Activated naive CD4-positive, alpha-beta T cell treated with anti-CD3 and anti-CD28 coated beads, Interleukin-2, amount 10 ng/mL, durations not matched to agents 7 days and 5 days (primary cell): ENCODE data around the gene TMOD1.

Experiments
- CTCF ChIA-PET: fragments of 350-600 bp; sonication (Branson Sonifier 250); formaldehyde crosslinking; loops from one replicate; lab custom pipeline; 2021; ENCODE audit warnings: antibody characterized with exemption; lab: Charles Lee
- DNase-seq: peaks from one replicate; pipeline ENCODE4 v3.0.0-alpha.2; 2020
- H3K27ac Mint-ChIP-seq: one replicate; pipeline ENCODE4 v1.8.0; 2021; ENCODE audit warnings: mild to moderate bottlenecking, moderate library complexity, mixed read lengths
- H3K27me3 Mint-ChIP-seq: one replicate; pipeline ENCODE4 v1.8.0; 2021; ENCODE audit warnings: mild to moderate bottlenecking, mixed read lengths
- H3K36me3 Mint-ChIP-seq: one replicate; pipeline ENCODE4 v1.8.0; 2021; ENCODE audit warnings: mixed read lengths
- H3K4me1 Mint-ChIP-seq: one replicate; pipeline ENCODE4 v1.8.0; 2021; ENCODE audit warnings: mixed read lengths
- H3K4me3 Mint-ChIP-seq: one replicate; pipeline ENCODE4 v1.8.0; 2021; ENCODE audit warnings: mild to moderate bottlenecking, moderate library complexity, mixed read lengths
- H3K9me3 Mint-ChIP-seq: one replicate; pipeline ENCODE4 v1.8.0; 2021; ENCODE audit warnings: mixed read lengths

Gene TMOD1

GRCh38 chr9:97503862-97504210 lies 2.4 kb downstream of the TMOD1 start:
- CTCF ChIA-PET, result interaction anchor here (1.0 to 2.2 kb wide), 4 partner anchors 15 to 95 kb away, joined by 3 to 8 read pairs (median 4); no protein-coding TSS in a partner anchor
- Mint-ChIP-seq H3K27ac (no peak overlapping the region), H3K4me1 (peaks cover 20% of the 10 kb centered on the region), H3K36me3 (no peaks in the 10 kb centered on the region), H3K4me3 (no peak overlapping the region), H3K9me3 (no peaks in the 10 kb centered on the region), H3K27me3 (peaks cover 55% of the 10 kb centered on the region)
- DNase-seq, result no peak

GRCh38 chr9:97504381-97505216 lies 3.1 kb downstream of the TMOD1 start:
- Mint-ChIP-seq H3K27me3 (peaks cover 47% of the 10 kb centered on the region), H3K4me1 (peaks cover 20% of the 10 kb centered on the region), H3K27ac (no peak overlapping the region), H3K36me3 (no peaks in the 10 kb centered on the region), H3K9me3 (no peaks in the 10 kb centered on the region), H3K4me3 (no peak overlapping the region)
- DNase-seq, result no peak
- CTCF ChIA-PET, result interaction anchor here (1.3 to 1.4 kb wide), 2 partner anchors 14 to 94 kb away, joined by 3 to 8 read pairs; no protein-coding TSS in a partner anchor

- CTCF ChIA-PET, result no interaction called here
- H3K27me3 Mint-ChIP-seq, result peaks cover 41% of the 10 kb centered on the region
Measured at GRCh38 chr9:97505845-97506244, 4.4 kb downstream of the TMOD1 start.

GRCh38 chr9:97506306-97506705 lies 4.8 kb downstream of the TMOD1 start:
- Mint-ChIP-seq H3K36me3 (no peaks in the 10 kb centered on the region), H3K27me3 (peaks cover 37% of the 10 kb centered on the region), H3K27ac (no peak overlapping the region), H3K4me1 (peaks cover 13% of the 10 kb centered on the region), H3K9me3 (no peaks in the 10 kb centered on the region), H3K4me3 (no peak overlapping the region)
- no peak for DNase-seq
- CTCF ChIA-PET, result interaction anchor here (1.0 kb wide), 1 partner anchor 92 kb away, joined by 3 read pairs; no protein-coding TSS in a partner anchor

More at GRCh38 chr9:97505845-97506244, 4.4 kb downstream of the TMOD1 start:
- Mint-ChIP-seq H3K4me1 (peaks cover 16% of the 10 kb centered on the region), H3K27ac (no peak overlapping the region), H3K9me3 (no peaks in the 10 kb centered on the region), H3K4me3 (no peak overlapping the region), H3K36me3 (no peaks in the 10 kb centered on the region)
- DNase-seq, result no peak

- Mint-ChIP-seq H3K4me1 (peaks cover 13% of the 10 kb centered on the region), H3K36me3 (no peaks in the 10 kb centered on the region), H3K27me3 (peaks cover 32% of the 10 kb centered on the region), H3K9me3 (no peaks in the 10 kb centered on the region), H3K27ac (no peak overlapping the region), H3K4me3 (no peak overlapping the region)
- DNase-seq, result no peak
- CTCF ChIA-PET, result interaction anchor here (1.0 kb wide), 1 partner anchor 91 kb away, joined by 3 read pairs; no protein-coding TSS in a partner anchor
Measured at GRCh38 chr9:97506787-97507186, 5.3 kb downstream of the TMOD1 start.

- CTCF ChIA-PET, result interaction anchor here (1.0 kb wide), 1 partner anchor 91 kb away, joined by 3 read pairs; no protein-coding TSS in a partner anchor
- Mint-ChIP-seq H3K27ac (no peak overlapping the region), H3K4me1 (peaks cover 8% of the 10 kb centered on the region), H3K27me3 (peaks cover 25% of the 10 kb centered on the region), H3K9me3 (no peaks in the 10 kb centered on the region), H3K36me3 (no peaks in the 10 kb centered on the region), H3K4me3 (no peak overlapping the region)
- DNase-seq, result no peak
Measured at GRCh38 chr9:97507428-97507984, 6.0 kb downstream of the TMOD1 start.

GRCh38 chr9:97508852-97509251 lies 7.4 kb downstream of the TMOD1 start:
- no peaks in the 10 kb centered on the region for H3K4me1 Mint-ChIP-seq
- no peaks in the 10 kb centered on the region for H3K36me3 Mint-ChIP-seq
- H3K9me3 Mint-ChIP-seq, result no peaks in the 10 kb centered on the region
- H3K27ac Mint-ChIP-seq, result no peak overlapping the region
- no peak overlapping the region for H3K4me3 Mint-ChIP-seq
- DNase-seq, result no peak
- peaks cover 11% of the 10 kb centered on the region for H3K27me3 Mint-ChIP-seq
- CTCF ChIA-PET, result no interaction called here

- Mint-ChIP-seq H3K4me1 (no peaks in the 10 kb centered on the region), H3K4me3 (no peak overlapping the region), H3K9me3 (no peaks in the 10 kb centered on the region), H3K36me3 (no peaks in the 10 kb centered on the region), H3K27ac (no peak overlapping the region), H3K27me3 (peaks cover 11% of the 10 kb centered on the region)
- CTCF ChIA-PET, result interaction anchor here (1.1 to 2.3 kb wide), 3 partner anchors 9 to 88 kb away, joined by 4 to 13 read pairs (median 12); partner anchors contain the start of gene TMOD1
- no peak for DNase-seq
Measured at GRCh38 chr9:97510797-97511654, 9.6 kb downstream of the TMOD1 start.

GRCh38 chr9:97511655-97512427 lies 10.4 kb downstream of the TMOD1 start:
- no peak for DNase-seq
- peaks cover 17% of the 10 kb centered on the region for H3K27me3 Mint-ChIP-seq
- CTCF ChIA-PET, result interaction anchor here (1.1 to 2.3 kb wide), 3 partner anchors 10 to 87 kb away, joined by 4 to 13 read pairs (median 12); partner anchors contain the start of gene TMOD1
- H3K36me3 Mint-ChIP-seq, result no peaks in the 10 kb centered on the region
- no peak overlapping the region for H3K4me3 Mint-ChIP-seq
- H3K4me1 Mint-ChIP-seq, result no peaks in the 10 kb centered on the region
- H3K27ac Mint-ChIP-seq, result no peak overlapping the region
- no peaks in the 10 kb centered on the region for H3K9me3 Mint-ChIP-seq

GRCh38 chr9:97512966-97513560 lies 11.6 kb downstream of the TMOD1 start:
- H3K36me3 Mint-ChIP-seq, result no peaks in the 10 kb centered on the region
- DNase-seq, result no peak
- peaks cover 29% of the 10 kb centered on the region for H3K27me3 Mint-ChIP-seq
- H3K27ac Mint-ChIP-seq, result no peak overlapping the region
- H3K9me3 Mint-ChIP-seq, result no peaks in the 10 kb centered on the region
- CTCF ChIA-PET, result interaction anchor here (1.0 to 1.2 kb wide), 3 partner anchors 11 to 100 kb away, joined by 3 read pairs; partner anchors contain the start of gene TMOD1
- no peaks in the 10 kb centered on the region for H3K4me1 Mint-ChIP-seq
- no peak overlapping the region for H3K4me3 Mint-ChIP-seq

GRCh38 chr9:97514531-97514930 lies 13.1 kb downstream of the TMOD1 start:
- Mint-ChIP-seq H3K27me3 (peaks cover 44% of the 10 kb centered on the region), H3K4me1 (no peaks in the 10 kb centered on the region), H3K27ac (no peak overlapping the region), H3K9me3 (no peaks in the 10 kb centered on the region), H3K36me3 (no peaks in the 10 kb centered on the region), H3K4me3 (no peak overlapping the region)
- DNase-seq, result no peak
- CTCF ChIA-PET, result no interaction called here

- no peak for DNase-seq
- Mint-ChIP-seq H3K27me3 (peaks cover 50% of the 10 kb centered on the region), H3K4me3 (no peak overlapping the region), H3K9me3 (no peaks in the 10 kb centered on the region), H3K27ac (no peak overlapping the region), H3K4me1 (no peaks in the 10 kb centered on the region), H3K36me3 (no peaks in the 10 kb centered on the region)
- CTCF ChIA-PET, result interaction anchor here (2.8 kb wide), 1 partner anchor 13 kb away, joined by 7 read pairs; no protein-coding TSS in a partner anchor
Measured at GRCh38 chr9:97515662-97516061, 14.2 kb downstream of the TMOD1 start.

- DNase-seq, result no peak
- Mint-ChIP-seq H3K27ac (no peak overlapping the region), H3K9me3 (no peaks in the 10 kb centered on the region), H3K36me3 (no peaks in the 10 kb centered on the region), H3K27me3 (peaks cover 53% of the 10 kb centered on the region), H3K4me1 (no peaks in the 10 kb centered on the region), H3K4me3 (no peak overlapping the region)
- CTCF ChIA-PET, result interaction anchor here (1.2 to 2.8 kb wide), 2 partner anchors 14 to 18 kb away, joined by 3 to 7 read pairs; no protein-coding TSS in a partner anchor
Measured at GRCh38 chr9:97516111-97516510, 14.6 kb downstream of the TMOD1 start.
